ENCODE measurements around the gene MRPS6. TPM values are rescaled to one million over a fixed set of nuclear protein-coding genes. Genes with fewer than 3 reads are reported as not detected.

Gene MRPS6
- total RNA-seq, result 4.3 and 13.3 TPM in 2 replicates

DNA sequence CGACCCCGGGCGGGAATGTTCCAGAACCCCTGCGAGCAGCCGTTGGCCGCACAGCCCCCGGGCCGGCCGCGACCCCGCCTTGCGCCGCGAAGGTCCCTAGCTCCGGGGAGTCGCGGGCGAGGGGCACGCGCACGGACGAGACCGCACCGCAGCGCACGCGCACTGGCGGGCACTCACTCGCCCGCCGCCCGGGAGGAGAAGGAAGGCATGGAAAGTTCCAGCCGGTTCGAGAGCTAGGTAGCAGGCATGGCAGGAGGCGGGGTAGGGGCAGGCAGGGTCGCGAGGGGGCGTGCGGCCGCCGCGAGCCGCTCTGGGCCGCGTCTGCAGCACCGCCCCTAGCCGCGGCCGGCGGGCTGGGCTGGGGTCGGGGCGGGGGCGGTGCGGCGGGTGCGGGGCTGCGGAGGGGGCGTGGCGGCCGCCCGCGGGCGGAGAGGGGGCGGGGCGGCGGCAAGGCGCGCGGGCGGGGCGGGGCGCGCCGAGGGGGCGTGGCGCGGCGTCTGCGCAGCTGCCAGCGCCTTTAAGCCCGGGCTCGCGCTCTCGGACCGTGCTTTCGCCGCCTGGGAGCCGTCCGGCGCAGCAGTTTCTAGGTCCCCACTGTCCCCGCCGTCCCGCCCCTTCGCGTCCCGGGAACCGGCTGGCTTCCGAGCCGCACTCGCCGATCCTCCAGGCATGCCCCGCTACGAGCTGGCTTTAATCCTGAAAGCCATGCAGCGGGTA, at the start of gene MRPS6, which contains the start of gene SLC5A3:
Gene MRPS6 (plus strand): TSS at position 547 of the 717 bp plus-strand sequence. CDS start 123 bp downstream, at position 670.
Gene SLC5A3 (plus strand): TSS at position 547 of the 717 bp plus-strand sequence. CDS start 21,621 bp downstream, outside the sequence.

Other genes starting within 250 kb of the MRPS6 start
- gene ATP5PO, start 157.8 kb upstream of the MRPS6 start, total RNA-seq, result 171 and 175 TPM in 2 replicates
- 4.0 and 8.4 TPM in 2 replicates for gene SLC5A3, start within 50 bp of the MRPS6 start, total RNA-seq